ENCODE data around the gene RNF213.

RNF213 gene

GRCh38 chr17:80285237-80285920 lies 24.7 kb downstream of the RNF213 start:
- TF ChIP-seq GATA2 (IDR thresholded peaks at IDR 0.05; ENCODE audit: low read depth, low read length) (no peak), GATA3 (IDR thresholded peaks at IDR 0.05; ENCODE audit: low read depth, low read length) (no peak)

GRCh38 chr17:80286638-80286960 lies 25.9 kb downstream of the RNF213 start:
- TF ChIP-seq GATA3 (IDR thresholded peaks at IDR 0.05; ENCODE audit: low read depth, low read length) (no peak), GATA2 (IDR thresholded peaks at IDR 0.05; ENCODE audit: low read depth, low read length) (no peak)

GRCh38 chr17:80287038-80287437 lies 26.4 kb downstream of the RNF213 start:
- no peak for TF ChIP-seq GATA2 (IDR thresholded peaks at IDR 0.05; ENCODE audit: low read depth, low read length)
- no peak for TF ChIP-seq GATA3 (IDR thresholded peaks at IDR 0.05; ENCODE audit: low read depth, low read length)

- TF ChIP-seq GATA3 (IDR thresholded peaks at IDR 0.05; ENCODE audit: low read depth, low read length) = no peak
- TF ChIP-seq GATA2 (IDR thresholded peaks at IDR 0.05; ENCODE audit: low read depth, low read length) = no peak
These were observed 27.3 kb downstream of the RNF213 start for GRCh38 chr17:80287806-80288567.

GRCh38 chr17:80289616-80290015 lies 29.0 kb downstream of the RNF213 start:
- TF ChIP-seq GATA3 (IDR thresholded peaks at IDR 0.05; ENCODE audit: low read depth, low read length) = no peak
- TF ChIP-seq GATA2 (IDR thresholded peaks at IDR 0.05; ENCODE audit: low read depth, low read length) = no peak

DNA sequence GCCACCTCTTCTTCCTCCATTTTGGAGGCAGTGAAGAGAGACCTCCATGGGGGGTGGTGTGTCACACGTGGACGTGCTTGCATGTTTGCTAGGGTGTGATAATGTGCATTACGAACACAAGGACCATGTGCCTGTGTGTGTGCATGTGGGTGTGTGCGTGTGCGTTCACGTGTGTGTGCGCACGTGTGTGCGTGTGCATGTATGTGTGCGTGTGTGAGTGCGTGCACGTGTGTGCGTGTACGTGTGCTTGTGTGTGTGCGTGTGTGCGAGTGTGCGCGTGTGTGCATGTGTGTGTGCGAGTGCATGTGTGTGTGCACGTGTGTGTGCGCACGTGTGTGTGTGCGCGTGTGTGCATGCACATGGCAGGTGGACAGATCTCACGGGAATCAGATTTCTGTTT lies 29.5 kb downstream of the RNF213 start:
- TF ChIP-seq GATA2 (IDR thresholded peaks at IDR 0.05; ENCODE audit: low read depth, low read length) = no peak
- no peak for TF ChIP-seq GATA3 (IDR thresholded peaks at IDR 0.05; ENCODE audit: low read depth, low read length)

- TF ChIP-seq GATA2 (IDR thresholded peaks at IDR 0.05; ENCODE audit: low read depth, low read length) = no peak
- TF ChIP-seq GATA3 (IDR thresholded peaks at IDR 0.05; ENCODE audit: low read depth, low read length) = no peak
These were observed 30.6 kb downstream of the RNF213 start for GRCh38 chr17:80291260-80291659.

- TF ChIP-seq GATA3 (IDR thresholded peaks at IDR 0.05; ENCODE audit: low read depth, low read length) = no peak
- no peak for TF ChIP-seq GATA2 (IDR thresholded peaks at IDR 0.05; ENCODE audit: low read depth, low read length)
These were observed 31.2 kb downstream of the RNF213 start for GRCh38 chr17:80291691-80292487.

- TF ChIP-seq GATA2 (IDR thresholded peaks at IDR 0.05; ENCODE audit: low read depth, low read length) = no peak
- no peak for TF ChIP-seq GATA3 (IDR thresholded peaks at IDR 0.05; ENCODE audit: low read depth, low read length)
These were observed 31.9 kb downstream of the RNF213 start for GRCh38 chr17:80292521-80292971.

DNA sequence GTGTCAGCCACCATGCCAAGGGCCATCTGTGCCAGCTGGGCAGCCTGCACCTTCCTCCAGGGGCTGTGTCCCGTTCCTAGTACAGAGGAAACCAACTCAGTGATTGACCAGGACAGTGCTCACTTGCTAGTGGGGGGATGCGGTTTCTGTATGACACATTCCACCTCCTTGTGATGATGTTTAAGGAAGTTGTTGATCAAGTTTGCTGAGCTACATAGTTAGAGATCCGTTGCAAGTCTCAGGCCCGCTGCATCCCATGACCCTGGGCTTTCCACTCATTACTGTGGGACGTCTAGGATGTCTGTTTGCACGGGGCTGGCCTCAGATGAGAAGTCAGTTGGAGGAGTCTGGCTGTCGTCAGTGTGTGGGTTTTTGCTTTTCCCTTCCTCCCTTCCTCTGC lies 33.6 kb downstream of the RNF213 start:
- no peak for TF ChIP-seq GATA3 (IDR thresholded peaks at IDR 0.05; ENCODE audit: low read depth, low read length)
- TF ChIP-seq GATA2 (IDR thresholded peaks at IDR 0.05; ENCODE audit: low read depth, low read length) = no peak

DNA sequence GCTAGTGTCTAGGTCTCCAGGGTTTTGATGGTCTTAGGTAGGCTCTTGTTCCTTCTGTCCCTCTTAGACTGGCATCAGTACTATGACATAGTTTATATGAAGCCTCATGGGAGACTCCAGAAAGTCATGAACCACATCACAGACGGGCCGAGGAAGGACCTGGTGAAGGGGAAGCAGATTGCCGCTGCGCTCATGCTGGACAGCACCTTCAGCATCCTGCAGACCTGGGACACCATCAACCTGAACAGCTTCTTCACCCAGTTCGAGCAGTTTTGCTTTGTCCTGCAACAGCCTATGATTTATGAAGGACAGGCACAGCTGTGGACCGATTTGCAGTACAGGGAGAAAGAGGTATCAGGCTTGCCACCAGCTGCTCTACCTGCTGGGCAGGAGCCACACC lies 34.0 kb downstream of the RNF213 start:
- no peak for TF ChIP-seq GATA2 (IDR thresholded peaks at IDR 0.05; ENCODE audit: low read depth, low read length)

- no peak for TF ChIP-seq GATA3 (IDR thresholded peaks at IDR 0.05; ENCODE audit: low read depth, low read length)
These were observed 34.5 kb downstream of the RNF213 start for GRCh38 chr17:80295146-80295545.

DNA sequence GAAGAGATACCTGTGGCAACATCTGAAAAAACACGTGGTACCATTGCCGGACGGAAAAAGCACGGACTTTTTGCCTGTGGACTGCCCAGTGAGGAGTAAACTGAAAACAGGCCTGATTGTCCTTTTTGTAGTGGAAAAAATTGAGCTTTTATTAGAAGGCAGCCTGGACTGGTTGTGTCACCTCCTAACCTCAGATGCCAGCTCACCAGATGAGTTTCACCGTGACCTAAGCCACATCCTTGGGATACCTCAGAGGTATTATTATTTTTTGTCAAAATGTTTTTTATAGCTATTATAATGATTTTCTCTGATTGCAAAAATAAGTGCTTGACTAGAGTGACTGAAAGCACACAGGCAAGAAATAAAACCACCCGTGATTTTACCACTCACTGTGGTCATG lies 34.9 kb downstream of the RNF213 start:
- TF ChIP-seq GATA2 (IDR thresholded peaks at IDR 0.05; ENCODE audit: low read depth, low read length) (no peak), GATA3 (IDR thresholded peaks at IDR 0.05; ENCODE audit: low read depth, low read length) (no peak)

DNA sequence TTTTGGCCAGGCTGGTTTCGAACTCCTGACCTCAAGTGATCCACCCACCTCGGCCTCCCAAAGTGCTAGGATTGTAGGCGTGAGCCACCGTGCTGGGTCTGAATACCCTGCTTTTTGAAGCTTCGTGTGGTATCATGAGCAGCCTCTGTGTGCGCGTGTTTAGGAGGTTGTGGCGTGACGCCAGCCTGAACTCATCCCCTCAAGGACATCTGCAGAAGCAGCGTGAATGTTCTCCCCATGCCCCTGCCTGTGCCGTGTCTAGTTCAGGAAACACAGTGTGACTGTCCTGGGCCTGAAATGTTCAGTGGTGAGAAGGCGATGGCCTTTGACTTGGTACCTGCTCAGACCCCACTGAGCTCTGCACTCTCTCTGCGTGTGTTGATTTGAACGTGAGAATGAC lies 35.6 kb downstream of the RNF213 start:
- TF ChIP-seq GATA2 (IDR thresholded peaks at IDR 0.05; ENCODE audit: low read depth, low read length) (no peak), GATA3 (IDR thresholded peaks at IDR 0.05; ENCODE audit: low read depth, low read length) (no peak)
